A172 (cell line): ENCODE measurements around the gene NCK1. TPM values are rescaled to one million over a fixed set of nuclear protein-coding genes. Genes with fewer than 3 reads are reported as not detected.
"Not testable (repeated sequence)": the region's sequence is repeated elsewhere in the genome, so short reads cannot be mapped to it uniquely, and the experiment has no call there.

Experiments used
- DNase-seq: peaks from one replicate; pipeline ENCODE4 v3.0.0-alpha.2; 2015; ENCODE audit warnings: low spot score
- total RNA-seq: library from RNA; depleted of rRNA; stranded (reverse); fragments of >200 nt; shearing (Covaris generic); gene quantifications from 2 replicates; pipeline ENCODE4 v1.2.3, GENCODE V29; 2014; rRNA removed

NCK1 gene
- total RNA-seq, 1 experiment from 2014 or later, result 58.4 TPM

- DNase-seq, result peak; percentile 44
These were observed 122.8 kb downstream of the NCK1 start for GRCh38 chr3:136984837-136985236.

DNA sequence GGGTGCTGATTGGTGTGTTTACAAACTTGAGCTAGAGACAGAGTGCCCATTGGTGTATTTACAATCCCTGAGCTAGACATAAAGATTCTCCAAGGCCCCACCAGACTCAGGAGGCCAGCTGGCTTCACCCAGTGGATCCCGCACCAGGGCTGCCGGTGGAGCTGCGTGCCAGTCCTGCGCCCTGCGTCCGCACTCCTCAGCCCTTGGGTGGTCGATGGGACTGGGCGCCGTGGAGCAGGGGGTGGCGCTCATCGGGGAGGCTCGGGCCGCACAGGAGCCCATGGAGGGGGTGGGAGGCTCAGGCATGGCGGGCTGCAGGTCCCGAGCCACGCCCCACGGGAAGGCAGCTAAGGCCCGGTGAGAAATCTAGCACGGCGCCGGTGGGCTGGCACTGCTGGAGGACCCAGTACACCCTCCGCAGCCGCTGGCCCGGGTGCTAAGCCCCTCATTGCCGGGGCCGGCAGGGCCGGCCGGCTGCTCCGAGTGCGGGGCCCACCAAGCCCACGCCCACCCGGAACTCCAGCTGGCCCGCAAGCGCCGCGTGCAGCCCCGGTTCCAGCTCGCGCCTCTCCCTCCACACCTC is 125.5 kb downstream of the NCK1 start:
- DNase-seq, result not testable (repeated sequence)

DNA sequence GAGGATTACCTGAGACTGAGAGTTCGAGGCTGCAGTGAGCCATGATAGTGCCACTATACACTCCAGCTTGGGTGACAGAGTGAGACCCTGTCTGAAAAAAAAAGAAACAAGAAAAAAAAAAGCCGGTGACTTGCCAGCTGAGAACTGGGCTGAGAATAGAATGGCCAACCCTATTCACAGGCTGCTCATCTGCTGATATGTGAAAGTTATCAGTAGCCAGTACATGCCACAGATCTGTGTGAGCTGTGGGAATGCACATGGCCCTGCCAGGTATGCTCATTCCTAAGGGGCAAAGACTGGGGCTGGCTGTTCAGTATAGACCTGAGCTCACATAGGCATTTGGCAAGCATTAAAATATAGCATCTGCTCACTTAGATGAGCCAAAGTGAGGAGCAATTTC is 126.6 kb downstream of the NCK1 start:
- no peak for DNase-seq

- DNase-seq, result no peak
These were observed 127.9 kb downstream of the NCK1 start for GRCh38 chr3:136989781-136990524.

DNA sequence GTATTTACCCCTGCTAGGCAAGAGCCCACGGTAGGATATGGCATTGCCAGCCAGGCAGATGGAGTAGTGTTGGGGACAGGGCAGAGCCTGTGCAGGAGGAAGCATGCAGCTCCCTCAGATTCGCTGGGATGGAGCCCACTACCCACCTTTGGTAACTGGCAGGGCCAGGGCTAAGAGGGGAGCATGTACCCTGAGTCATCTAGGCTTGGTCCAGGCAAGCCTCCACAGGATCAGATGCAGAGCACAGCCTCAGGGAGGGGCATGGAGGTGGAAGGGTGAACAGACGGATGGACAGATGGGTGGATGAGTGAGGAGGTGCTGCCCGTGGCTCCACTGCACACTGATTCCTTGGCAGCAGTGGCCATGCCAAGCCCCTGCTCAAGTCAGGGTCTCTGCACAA is 128.8 kb downstream of the NCK1 start:
- DNase-seq, result no peak

DNA sequence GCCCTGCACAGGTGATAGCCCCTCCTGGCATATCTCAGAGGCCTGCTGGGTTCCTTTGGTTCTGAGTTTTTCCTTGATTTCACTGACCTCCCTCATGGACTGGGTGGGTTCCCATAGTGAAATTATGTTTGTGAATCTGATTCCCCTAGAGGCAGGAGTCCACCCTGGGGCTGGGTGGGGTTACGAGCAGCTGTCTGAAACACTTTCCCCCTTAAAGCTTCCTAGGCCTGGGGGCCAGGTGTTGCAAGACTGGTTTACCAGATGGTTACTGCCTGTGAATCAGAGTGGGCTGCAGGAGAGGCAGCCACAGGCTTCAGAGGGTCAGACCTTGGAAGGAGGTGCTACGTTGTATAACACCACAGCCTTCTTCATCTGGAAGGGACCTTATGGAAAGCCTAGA is 130.1 kb downstream of the NCK1 start:
- no peak for DNase-seq

- DNase-seq, result peak; percentile 16
These were observed 132.9 kb downstream of the NCK1 start for GRCh38 chr3:136994772-136995516.

- no peak for DNase-seq
These were observed 133.6 kb downstream of the NCK1 start for GRCh38 chr3:136995652-136996051.

Other genes starting within 250 kb of the NCK1 start
- 43.0 and 50.6 TPM in 2 replicates for gene STAG1, start 109.8 kb upstream of the NCK1 start, total RNA-seq
- gene SLC35G2, start 43.1 kb upstream of the NCK1 start, total RNA-seq, result 18.5 and 20.6 TPM in 2 replicates
- gene IL20RB, start 95.8 kb downstream of the NCK1 start, total RNA-seq, result 0.72 and 1.1 TPM in 2 replicates